Amygdala (tissue), 56 donors: ENCODE data around the gene SLC4A4.
A peak's percentile ranks its signal among the peaks of the same experiment; 100 is the strongest.
"Not testable (repeated sequence)": the region's sequence is repeated elsewhere in the genome, so short reads cannot be mapped to it uniquely, and the experiment has no call there.

ENCODE experiments used
- DNase-seq, 56 donors: peaks; one replicate each; lab custom pipeline; 2025; lab: John Stamatoyannopoulos, UW

SLC4A4 gene

GRCh38 chr4:71406459-71406963 lies 67.7 kb downstream of the SLC4A4 start:
- no peak for DNase-seq

GRCh38 chr4:71408961-71409360 lies 70.1 kb downstream of the SLC4A4 start:
- DNase-seq = not testable (repeated sequence)

GRCh38 chr4:71411981-71412380 lies 73.2 kb downstream of the SLC4A4 start:
- no peak for DNase-seq

GRCh38 chr4:71415491-71415890 lies 76.7 kb downstream of the SLC4A4 start:
- DNase-seq = no peak

- DNase-seq = no peak
These were observed 78.3 kb downstream of the SLC4A4 start for GRCh38 chr4:71417150-71417549.

GRCh38 chr4:71426381-71427042 lies 87.7 kb downstream of the SLC4A4 start:
- no peak for DNase-seq

GRCh38 chr4:71429106-71429505 lies 90.3 kb downstream of the SLC4A4 start:
- DNase-seq = no peak

- DNase-seq = no peak
These were observed 91.1 kb downstream of the SLC4A4 start for GRCh38 chr4:71429962-71430361.

- DNase-seq = no peak
These were observed 91.8 kb downstream of the SLC4A4 start for GRCh38 chr4:71430609-71431008.

- DNase-seq = no peak
These were observed 101.8 kb downstream of the SLC4A4 start for GRCh38 chr4:71440612-71441011.

- no peak for DNase-seq
These were observed 102.7 kb downstream of the SLC4A4 start for GRCh38 chr4:71441186-71442169.

- DNase-seq = no peak
These were observed 103.5 kb downstream of the SLC4A4 start for GRCh38 chr4:71442336-71442735.

- no peak for DNase-seq
These were observed 105.6 kb downstream of the SLC4A4 start for GRCh38 chr4:71444395-71444794.

- no peak for DNase-seq
These were observed 107.0 kb downstream of the SLC4A4 start for GRCh38 chr4:71445811-71446210.

GRCh38 chr4:71446479-71447081 lies 107.8 kb downstream of the SLC4A4 start:
- DNase-seq = no peak

GRCh38 chr4:71449040-71449439 lies 110.2 kb downstream of the SLC4A4 start:
- DNase-seq = no peak

GRCh38 chr4:71449878-71450277 lies 111.1 kb downstream of the SLC4A4 start:
- DNase-seq = no peak

- peak in 6 of 56 donors; percentile 1 to 31 (median 5) for DNase-seq
These were observed 114.7 kb downstream of the SLC4A4 start for GRCh38 chr4:71453531-71453930.

GRCh38 chr4:71456841-71457240 lies 118.0 kb downstream of the SLC4A4 start:
- DNase-seq = peak in 28 of 56 donors; percentile 1 to 67 (median 8)

GRCh38 chr4:71460371-71460770 lies 121.6 kb downstream of the SLC4A4 start:
- no peak for DNase-seq

GRCh38 chr4:71461422-71461821 lies 122.6 kb downstream of the SLC4A4 start:
- DNase-seq = no peak
